B cell (primary cell): ENCODE data around the gene C1orf115. TPM values are rescaled to one million over a fixed set of nuclear protein-coding genes. Genes with fewer than 3 reads are reported as not detected.

ENCODE experiments used
- ATAC-seq: fragments of 200-7000 bp; cut with Tn5 transposase; one replicate; pipeline ENCODE4 v1.10.0; 2021; ENCODE audit warnings: low read depth, mild to moderate bottlenecking, moderate number of reproducible peaks, moderate library complexity
- CTCF ChIA-PET: fragments of 350-600 bp; sonication (Branson Sonifier 250); formaldehyde crosslinking; loops from one replicate; lab custom pipeline; 2021; ENCODE audit warnings: antibody characterized with exemption, inconsistent platforms; lab: Charles Lee
- POLR2A ChIA-PET: fragments of 350-600 bp; sonication (Branson Sonifier 250); formaldehyde crosslinking; loops from one replicate; lab custom pipeline; 2021; ENCODE audit warnings: antibody characterized with exemption; lab: Charles Lee
- DNase-seq: peaks from one replicate; pipeline ENCODE4 v3.0.0; 2013
- H2AFZ ChIP-seq: 2 replicates; pipeline ENCODE4 v1.6.1; 2012; ENCODE audit warnings: mild to moderate bottlenecking, low read depth, low read length; ENCODE audit not compliant: insufficient read depth, poor library complexity, severe bottlenecking
- H3K27ac ChIP-seq, 2 donors: 1 replicate in 1 of 2; 2 replicates in 1 of 2; pipeline ENCODE4 v1.5.1; 2012 to 2013; ENCODE audit warnings: low read length in 2 of 2, mild to moderate bottlenecking in 2 of 2, moderate library complexity in 1 of 2
- H3K27me3 ChIP-seq, 4 experiments: fragments of 200-600 bp in 1 of 4; sonication (generic) in 1 of 4; replicated peaks in 1 of 4; 1 replicate in 2 of 4; 2 replicates in 2 of 4; pipeline versions ENCODE4 v1.6.1 to v1.7.0; 2013 to 2016; ENCODE audit warnings: low read length in 3 of 4, mild to moderate bottlenecking in 2 of 4, mixed read lengths in 1 of 4, moderate library complexity in 1 of 4; ENCODE audit not compliant: insufficient read depth in 4 of 4, control insufficient read depth in 3 of 4; ENCODE audit errors: control extremely low read depth in 1 of 4
- H3K36me3 ChIP-seq, 2 experiments: replicated peaks in 1 of 2; 1 replicate in 1 of 2; 2 replicates in 1 of 2; pipeline versions ENCODE4 v1.6.1 to v1.7.1; 2013; ENCODE audit warnings: low read length in 1 of 2; ENCODE audit not compliant: insufficient read depth in 2 of 2, control insufficient read depth in 1 of 2; ENCODE audit errors: control extremely low read depth in 1 of 2, extremely low read depth in 1 of 2
- H3K4me1 ChIP-seq, 2 donors: fragments of 200-600 bp in 1 of 2; sonication (generic) in 1 of 2; 1 replicate in 1 of 2; 2 replicates in 1 of 2; pipeline versions ENCODE4 v1.5.1 to v1.6.1; 2013 to 2017; ENCODE audit warnings: low read length in 2 of 2; ENCODE audit not compliant: control insufficient read depth in 2 of 2, insufficient read depth in 2 of 2
- H3K4me2 ChIP-seq: replicated peaks from 2 replicates; pipeline ENCODE3; 2012; ENCODE audit warnings: mild to moderate bottlenecking, low read depth, low read length; ENCODE audit not compliant: poor library complexity, severe bottlenecking
- H3K4me3 ChIP-seq, 5 experiments: fragments of 200-600 bp in 1 of 5; sonication (generic) in 1 of 5; 1 replicate in 3 of 5; 2 replicates in 2 of 5; pipeline versions ENCODE4 v1.5.1 to v1.7.0; 2011 to 2016; ENCODE audit warnings: low read length in 4 of 5, mild to moderate bottlenecking in 4 of 5, low read depth in 2 of 5, control low read depth in 1 of 5, moderate library complexity in 1 of 5; ENCODE audit not compliant: insufficient read depth in 1 of 5; ENCODE audit errors: control extremely low read depth in 1 of 5, extremely low read depth in 1 of 5
- H3K79me2 ChIP-seq: fragments of 200-600 bp; sonication (generic); one replicate; pipeline ENCODE4 v1.6.0; 2016; ENCODE audit warnings: low read length; ENCODE audit not compliant: control insufficient read depth, insufficient read depth
- H3K9ac ChIP-seq: fragments of 200-600 bp; sonication (generic); 2 replicates; pipeline ENCODE4 v1.6.1; 2017; ENCODE audit warnings: mild to moderate bottlenecking, low read length, moderate library complexity
- H3K9me3 ChIP-seq, 3 donors: one replicate each; pipeline versions ENCODE4 v1.6.1 to v1.7.1; 2013; ENCODE audit warnings: low read length in 2 of 3; ENCODE audit not compliant: control insufficient read depth in 2 of 3, insufficient read depth in 1 of 3; ENCODE audit errors: control extremely low read depth in 1 of 3
- H4K20me1 ChIP-seq: 2 replicates; pipeline ENCODE4 v1.6.0; 2012; ENCODE audit warnings: mild to moderate bottlenecking, low read length; ENCODE audit not compliant: insufficient read depth, control insufficient read depth, poor library complexity, severe bottlenecking
- H3K27ac Mint-ChIP-seq: one replicate; pipeline ENCODE4 v1.8.0; 2021; ENCODE audit warnings: mixed read lengths
- H3K27me3 Mint-ChIP-seq: one replicate; pipeline ENCODE4 v1.8.0; 2021; ENCODE audit warnings: mixed read lengths
- H3K4me1 Mint-ChIP-seq: one replicate; pipeline ENCODE4 v1.8.0; 2021; ENCODE audit warnings: mixed read lengths
- H3K4me3 Mint-ChIP-seq: one replicate; pipeline ENCODE4 v1.8.0; 2021; ENCODE audit warnings: mixed read lengths
- H3K9me3 Mint-ChIP-seq: one replicate; pipeline ENCODE4 v1.8.0; 2022; ENCODE audit warnings: mixed read lengths; ENCODE audit not compliant: insufficient read depth
- CTCF ChIP-seq: fragments of 200-600 bp; IDR thresholded peaks from one replicate; pipeline ENCODE4 v1.8.0; 2022; ENCODE audit warnings: antibody characterized with exemption, mild to moderate bottlenecking
- EZH2 ChIP-seq: IDR thresholded peaks from 2 replicates; pipeline ENCODE4 v1.6.1; 2012; ENCODE audit warnings: borderline replicate concordance, low read depth, mild to moderate bottlenecking, moderate library complexity, low read length; ENCODE audit not compliant: insufficient read depth, poor library complexity, severe bottlenecking
- WGBS: methylation state at CpG from one replicate; pipeline ENCODE4 v1.1.5; 2013; ENCODE audit warnings: missing lambda C conversion rate; ENCODE audit not compliant: insufficient coverage; 5-methylcytosine and 5-hydroxymethylcytosine counted together
- intact Hi-C: fragments of 100-400 bp; cut with micrococcal nuclease; formaldehyde crosslinking; loops from one replicate; pipeline ENCODE4 v1.10.0; 2022
- polyA plus RNA-seq: library from polyadenylated mRNA; depleted of rRNA; stranded (reverse); fragments of >200 nt; gene quantifications from 2 replicates; pipeline ENCODE4 v1.2.3, GENCODE V29; 2012
- total RNA-seq, 2 donors: library from RNA; stranded (reverse); fragments of 120-200 nt in 1 of 2; gene quantifications; 1 replicate in 1 of 2; 2 replicates in 1 of 2; pipeline versions ENCODE4 v1.2.3 to v1.2.4, GENCODE V29; 2013 to 2022

C1orf115 gene
- total and polyA plus RNA-seq, 2 donors (not counting 1 experiment from before 2014, with no cell fraction given), result 6.4 to 19.5 TPM

- Histone ChIP-seq H3K4me1 (peaks cover 8 to 12% of the 10 kb centered on the region in 2 donors), H3K79me2 (no peaks in the 10 kb centered on the region), H3K9ac (no peak overlapping the region), H3K4me3 (no peak overlapping the region), H3K27me3 (peaks cover 0 to 4% (median 0%) of the 10 kb centered on the region in 4 experiments), H4K20me1 (no peaks in the 10 kb centered on the region), H3K36me3 (no peaks in the 10 kb centered on the region), H2AFZ (no peak overlapping the region), H3K27ac (no peak overlapping the region), H3K4me2 (no peak overlapping the region), H3K9me3 (no peaks in the 10 kb centered on the region)
- POLR2A ChIA-PET, result no interaction called here
- ATAC-seq (no peak), DNase-seq (no peak)
- no peaks in the 10 kb centered on the region for H3K9me3 Mint-ChIP-seq
- intact Hi-C loops, result no loop called here
- 89% methylated on average over 4 of the region's 4 CpGs for WGBS
- H3K4me1 Mint-ChIP-seq, result peaks cover 15% of the 10 kb centered on the region
- H3K27ac Mint-ChIP-seq, result no peak overlapping the region
- no peak for TF ChIP-seq EZH2
- TF ChIP-seq CTCF, result no peak
- CTCF ChIA-PET, result interaction anchor here (8.7 kb wide), 1 partner anchor 38 kb away, joined by 75 read pairs; no protein-coding TSS in a partner anchor
- no peak overlapping the region for H3K4me3 Mint-ChIP-seq
- no peaks in the 10 kb centered on the region for H3K27me3 Mint-ChIP-seq
These were observed 5.3 kb downstream of the C1orf115 start for GRCh38 chr1:220695426-220695825.

GRCh38 chr1:220696226-220696862 lies 6.2 kb downstream of the C1orf115 start:
- no peak overlapping the region for H3K9ac ChIP-seq
- H2AFZ ChIP-seq, result no peak overlapping the region
- no peaks in the 10 kb centered on the region for H3K9me3 ChIP-seq
- intact Hi-C loops, result no loop called here
- Mint-ChIP-seq H3K9me3 (no peaks in the 10 kb centered on the region), H3K27ac (no peak overlapping the region), H3K4me1 (peaks cover 11% of the 10 kb centered on the region), H3K4me3 (no peak overlapping the region), H3K27me3 (no peaks in the 10 kb centered on the region)
- H4K20me1 ChIP-seq, result no peaks in the 10 kb centered on the region
- DNase-seq (no peak), ATAC-seq (no peak)
- no peak for TF ChIP-seq CTCF
- no peak for TF ChIP-seq EZH2
- H3K27me3 ChIP-seq, result no peaks in the 10 kb centered on the region
- no peaks in the 10 kb centered on the region for H3K36me3 ChIP-seq
- no peak overlapping the region for H3K4me2 ChIP-seq
- no peak overlapping the region for H3K4me3 ChIP-seq
- WGBS, result 98% methylated on average over 13 of the region's 16 CpGs
- H3K4me1 ChIP-seq, result peaks cover 0 to 3% of the 10 kb centered on the region in 2 donors
- CTCF ChIA-PET, result interaction anchor here (0.9 to 8.7 kb wide), 2 partner anchors 37 to 79 kb away, joined by 3 to 75 read pairs; no protein-coding TSS in a partner anchor
- POLR2A ChIA-PET, result no interaction called here
- H3K79me2 ChIP-seq, result no peaks in the 10 kb centered on the region
- H3K27ac ChIP-seq, result no peak overlapping the region
